Measurements from ENCODE around the gene VTI1A.

Gene VTI1A

GRCh38 chr10:112678581-112678980, 231.6 kb downstream of the VTI1A start:
- ChIA-PET CTCF (no interaction called here), POLR2A (no interaction called here)
- no peak overlapping the region for H3K27ac ChIP-seq (ENCODE audit: extremely low read depth, low read depth, low read length)
- no peak overlapping the region for H3K4me3 ChIP-seq (ENCODE audit: low read depth, low read length)
- H3K4me1 ChIP-seq (ENCODE audit: control insufficient read depth, insufficient read depth, low read length) = peaks cover 13% of the 10 kb centered on the region
- no peaks in the 10 kb centered on the region; a peak in 1 of 3 replicates for H3K36me3 ChIP-seq (ENCODE audit: control insufficient read depth in 2 of 2, insufficient read depth in 1 of 2, low read length in 2 of 2)
- H3K9me3 ChIP-seq (ENCODE audit: control insufficient read depth, insufficient read depth, low read depth, low read length) = no peaks in the 10 kb centered on the region
- TF ChIP-seq ZNF449 (tag by site-specific recombination; IDR thresholded peaks at IDR 0.05) (no peak), ZNF677 (tag by site-specific recombination; IDR thresholded peaks at IDR 0.05) (no peak)

- Histone ChIP-seq H3K36me3 (ENCODE audit: control insufficient read depth in 2 of 2, insufficient read depth in 1 of 2, low read length in 2 of 2) (no peaks in the 10 kb centered on the region; a peak in 1 of 3 replicates), H3K4me1 (ENCODE audit: control insufficient read depth, insufficient read depth, low read length) (peaks cover 13% of the 10 kb centered on the region), H3K4me3 (ENCODE audit: low read depth, low read length) (no peak overlapping the region), H3K9me3 (ENCODE audit: control insufficient read depth, insufficient read depth, low read depth, low read length) (no peaks in the 10 kb centered on the region), H3K27ac (ENCODE audit: extremely low read depth, low read depth, low read length) (no peak overlapping the region)
- POLR2A ChIA-PET = no interaction called here
- CTCF ChIA-PET = no interaction called here
- no peak for TF ChIP-seq ZNF280D (tag by site-specific recombination; IDR thresholded peaks at IDR 0.05)
- no peak for TF ChIP-seq ZNF248 (tag by site-specific recombination; IDR thresholded peaks at IDR 0.05)
- no peak for TF ChIP-seq ZSCAN23 (tag by site-specific recombination; IDR thresholded peaks at IDR 0.05)
- no peak for TF ChIP-seq ZNF114 (tag by site-specific recombination; IDR thresholded peaks at IDR 0.05)
- no peak for TF ChIP-seq ZNF184 (tag by site-specific recombination; IDR thresholded peaks at IDR 0.05)
- TF ChIP-seq ZNF837 (tag by site-specific recombination; IDR thresholded peaks at IDR 0.05) = no peak
- TF ChIP-seq, protein P1, sequence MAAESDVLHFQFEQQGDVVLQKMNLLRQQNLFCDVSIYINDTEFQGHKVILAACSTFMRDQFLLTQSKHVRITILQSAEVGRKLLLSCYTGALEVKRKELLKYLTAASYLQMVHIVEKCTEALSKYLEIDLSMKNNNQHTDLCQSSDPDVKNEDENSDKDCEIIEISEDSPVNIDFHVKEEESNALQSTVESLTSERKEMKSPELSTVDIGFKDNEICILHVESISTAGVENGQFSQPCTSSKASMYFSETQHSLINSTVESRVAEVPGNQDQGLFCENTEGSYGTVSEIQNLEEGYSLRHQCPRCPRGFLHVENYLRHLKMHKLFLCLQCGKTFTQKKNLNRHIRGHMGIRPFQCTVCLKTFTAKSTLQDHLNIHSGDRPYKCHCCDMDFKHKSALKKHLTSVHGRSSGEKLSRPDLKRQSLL (tag by site-specific recombination; IDR thresholded peaks at IDR 0.05) = no peak
- TF ChIP-seq, protein P2, sequence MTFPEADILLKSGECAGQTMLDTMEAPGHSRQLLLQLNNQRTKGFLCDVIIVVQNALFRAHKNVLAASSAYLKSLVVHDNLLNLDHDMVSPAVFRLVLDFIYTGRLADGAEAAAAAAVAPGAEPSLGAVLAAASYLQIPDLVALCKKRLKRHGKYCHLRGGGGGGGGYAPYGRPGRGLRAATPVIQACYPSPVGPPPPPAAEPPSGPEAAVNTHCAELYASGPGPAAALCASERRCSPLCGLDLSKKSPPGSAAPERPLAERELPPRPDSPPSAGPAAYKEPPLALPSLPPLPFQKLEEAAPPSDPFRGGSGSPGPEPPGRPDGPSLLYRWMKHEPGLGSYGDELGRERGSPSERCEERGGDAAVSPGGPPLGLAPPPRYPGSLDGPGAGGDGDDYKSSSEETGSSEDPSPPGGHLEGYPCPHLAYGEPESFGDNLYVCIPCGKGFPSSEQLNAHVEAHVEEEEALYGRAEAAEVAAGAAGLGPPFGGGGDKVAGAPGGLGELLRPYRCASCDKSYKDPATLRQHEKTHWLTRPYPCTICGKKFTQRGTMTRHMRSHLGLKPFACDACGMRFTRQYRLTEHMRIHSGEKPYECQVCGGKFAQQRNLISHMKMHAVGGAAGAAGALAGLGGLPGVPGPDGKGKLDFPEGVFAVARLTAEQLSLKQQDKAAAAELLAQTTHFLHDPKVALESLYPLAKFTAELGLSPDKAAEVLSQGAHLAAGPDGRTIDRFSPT (tag by site-specific recombination; IDR thresholded peaks at IDR 0.05) = no peak
- TF ChIP-seq HOXD13 (CRISPR knock-in tag; IDR thresholded peaks at IDR 0.05; ENCODE audit: borderline replicate concordance) = no peak
Observed at GRCh38 chr10:112678987-112679386, 232.0 kb downstream of the VTI1A start.

DNA sequence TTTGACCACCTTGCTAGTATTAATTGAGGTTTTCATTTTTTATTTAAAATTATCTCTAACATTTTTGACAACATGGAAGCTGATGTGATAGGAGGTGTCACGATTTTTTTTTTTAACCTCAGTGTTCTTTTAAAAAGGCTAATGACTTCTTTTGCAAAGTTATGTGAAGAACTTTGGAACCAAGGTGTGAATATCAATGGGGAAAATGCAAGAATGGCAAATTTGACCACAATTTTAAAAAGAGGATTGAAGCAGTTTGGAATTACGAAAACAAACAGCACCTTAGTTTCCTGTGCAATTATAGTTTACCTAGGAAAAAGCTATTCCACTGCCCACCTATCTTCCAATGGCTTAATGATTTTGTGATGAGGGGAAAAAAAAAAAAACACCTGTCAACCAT, 232.4 kb downstream of the VTI1A start:
- no peaks in the 10 kb centered on the region; a peak in 1 of 3 replicates for H3K36me3 ChIP-seq (ENCODE audit: control insufficient read depth in 2 of 2, insufficient read depth in 1 of 2, low read length in 2 of 2)
- no peak overlapping the region for H3K27ac ChIP-seq (ENCODE audit: extremely low read depth, low read depth, low read length)
- H3K4me3 ChIP-seq (ENCODE audit: low read depth, low read length) = no peak overlapping the region
- H3K4me1 ChIP-seq (ENCODE audit: control insufficient read depth, insufficient read depth, low read length) = peaks cover 10% of the 10 kb centered on the region
- POLR2A ChIA-PET = no interaction called here
- CTCF ChIA-PET = no interaction called here
- no peaks in the 10 kb centered on the region for H3K9me3 ChIP-seq (ENCODE audit: control insufficient read depth, insufficient read depth, low read depth, low read length)
- TF ChIP-seq PRDM1 (tag by site-specific recombination; IDR thresholded peaks at IDR 0.05) (no peak), ZNF560 (tag by site-specific recombination; IDR thresholded peaks at IDR 0.05; ENCODE audit: borderline replicate concordance) (no peak), ZNF37A (tag by site-specific recombination; IDR thresholded peaks at IDR 0.05) (no peak), ZBTB49 (tag by site-specific recombination; IDR thresholded peaks at IDR 0.05; ENCODE audit: low read depth) (no peak), GLIS2 (tag by site-specific recombination; IDR thresholded peaks at IDR 0.05) (no peak), ZNF221 (tag by site-specific recombination; IDR thresholded peaks at IDR 0.05; ENCODE audit: borderline replicate concordance) (no peak), ZNF366 (tag by site-specific recombination; conservative IDR thresholded peaks at IDR 0.05) (no peak), ZNF623 (tag by site-specific recombination; IDR thresholded peaks at IDR 0.05) (no peak), TRIM28 (IDR thresholded peaks at IDR 0.05; ENCODE audit: borderline replicate concordance, low read length) (no peak), ZNF76 (tag by site-specific recombination; IDR thresholded peaks at IDR 0.05; ENCODE audit: borderline replicate concordance, low read depth) (no peak)
